ENCODE measurements around the gene PPM1L.
A peak's percentile ranks its signal among the peaks of the same experiment; 100 is the strongest.

Gene PPM1L

GRCh38 chr3:161101609-161102008, 345.6 kb downstream of the PPM1L start:
- DNase-seq (ENCODE audit: low spot score), result no peak

- no peak for DNase-seq (ENCODE audit: low spot score)
These were observed 347.9 kb downstream of the PPM1L start for GRCh38 chr3:161103776-161104385.

GRCh38 chr3:161104561-161105551, 348.8 kb downstream of the PPM1L start, which contains the start of gene B3GALNT1:
B3GALNT1 (minus strand) TSS chr3:161105349; CDS start chr3:161086754, 18,595 bp downstream.
- peak; percentile 2 for DNase-seq (ENCODE audit: low spot score)

DNA sequence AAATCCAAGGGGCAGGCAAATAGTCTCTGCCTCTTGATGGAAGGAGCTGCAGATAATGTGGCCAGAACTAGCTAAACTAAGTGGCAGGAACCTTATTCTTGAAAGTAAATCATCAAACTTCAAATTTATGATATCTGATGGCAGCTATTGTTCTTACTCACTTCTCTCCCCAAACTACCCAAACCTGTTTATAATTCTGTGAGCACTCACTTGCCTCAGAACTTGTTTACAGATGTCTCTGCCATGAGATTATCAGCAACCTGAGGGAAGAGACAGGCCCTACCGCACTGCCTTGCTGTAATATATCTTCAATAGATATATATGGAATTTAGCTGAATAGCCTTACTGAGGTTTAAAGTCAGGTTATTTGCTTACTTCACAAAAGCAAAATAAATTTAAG, 351.3 kb downstream of the PPM1L start:
- DNase-seq (ENCODE audit: low spot score), result no peak

- DNase-seq (ENCODE audit: low spot score), result no peak
These were observed 352.8 kb downstream of the PPM1L start for GRCh38 chr3:161108840-161109239.

- DNase-seq (ENCODE audit: low spot score), result no peak
These were observed 361.6 kb downstream of the PPM1L start for GRCh38 chr3:161117646-161118045.

DNA sequence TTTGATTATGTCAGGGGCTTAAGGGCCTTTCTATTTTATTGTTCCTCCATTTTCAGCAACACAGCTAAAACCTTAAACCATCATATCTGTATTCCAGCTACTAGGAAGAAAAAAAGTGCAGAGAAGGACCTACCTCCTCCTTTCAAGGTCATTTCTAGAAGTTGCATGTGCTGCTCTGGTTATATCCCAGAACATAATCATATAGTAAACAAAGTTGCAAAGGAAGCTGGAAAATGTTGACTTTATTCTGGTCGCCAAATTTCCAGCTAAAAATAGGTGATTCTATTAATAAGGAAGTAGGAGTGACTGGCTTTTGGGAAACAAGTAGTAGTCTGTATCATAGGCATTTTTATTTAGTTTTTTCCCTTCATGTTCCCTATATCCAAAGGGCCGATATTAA, 370.5 kb downstream of the PPM1L start:
- no peak for DNase-seq (ENCODE audit: low spot score)
